Activated naive CD8-positive, alpha-beta T cell treated with anti-CD3 and anti-CD28 coated beads for 36 hours (primary cell): ENCODE results near the gene NANOS3. TPM values are rescaled to one million over a fixed set of nuclear protein-coding genes. Genes with fewer than 3 reads are reported as not detected.

Experiments used
- DNase-seq: peaks from one replicate; pipeline ENCODE4 v3.0.0; 2021
- H3K27ac Mint-ChIP-seq: one replicate; pipeline ENCODE4 v1.8.0; 2022; ENCODE audit warnings: mild to moderate bottlenecking, moderate library complexity, mixed read lengths
- H3K27me3 Mint-ChIP-seq: one replicate; pipeline ENCODE4 v1.8.0; 2022; ENCODE audit warnings: mild to moderate bottlenecking, mixed read lengths
- H3K36me3 Mint-ChIP-seq: one replicate; pipeline ENCODE4 v1.8.0; 2021; ENCODE audit warnings: mild to moderate bottlenecking, mixed read lengths
- H3K4me1 Mint-ChIP-seq: one replicate; pipeline ENCODE4 v1.8.0; 2021; ENCODE audit warnings: mixed read lengths
- H3K4me3 Mint-ChIP-seq: one replicate; pipeline ENCODE4 v1.8.0; 2022; ENCODE audit warnings: mild to moderate bottlenecking, moderate library complexity, mixed read lengths
- H3K9me3 Mint-ChIP-seq: one replicate; pipeline ENCODE4 v1.8.0; 2022; ENCODE audit warnings: mixed read lengths
- total RNA-seq, 2 experiments: library from RNA; stranded (reverse); gene quantifications; one replicate each; pipeline ENCODE4 v1.2.3, GENCODE V29; 2021

Gene NANOS3
- total RNA-seq, 2 experiments from 2014 or later = 0.70 to 0.80 TPM

DNA sequence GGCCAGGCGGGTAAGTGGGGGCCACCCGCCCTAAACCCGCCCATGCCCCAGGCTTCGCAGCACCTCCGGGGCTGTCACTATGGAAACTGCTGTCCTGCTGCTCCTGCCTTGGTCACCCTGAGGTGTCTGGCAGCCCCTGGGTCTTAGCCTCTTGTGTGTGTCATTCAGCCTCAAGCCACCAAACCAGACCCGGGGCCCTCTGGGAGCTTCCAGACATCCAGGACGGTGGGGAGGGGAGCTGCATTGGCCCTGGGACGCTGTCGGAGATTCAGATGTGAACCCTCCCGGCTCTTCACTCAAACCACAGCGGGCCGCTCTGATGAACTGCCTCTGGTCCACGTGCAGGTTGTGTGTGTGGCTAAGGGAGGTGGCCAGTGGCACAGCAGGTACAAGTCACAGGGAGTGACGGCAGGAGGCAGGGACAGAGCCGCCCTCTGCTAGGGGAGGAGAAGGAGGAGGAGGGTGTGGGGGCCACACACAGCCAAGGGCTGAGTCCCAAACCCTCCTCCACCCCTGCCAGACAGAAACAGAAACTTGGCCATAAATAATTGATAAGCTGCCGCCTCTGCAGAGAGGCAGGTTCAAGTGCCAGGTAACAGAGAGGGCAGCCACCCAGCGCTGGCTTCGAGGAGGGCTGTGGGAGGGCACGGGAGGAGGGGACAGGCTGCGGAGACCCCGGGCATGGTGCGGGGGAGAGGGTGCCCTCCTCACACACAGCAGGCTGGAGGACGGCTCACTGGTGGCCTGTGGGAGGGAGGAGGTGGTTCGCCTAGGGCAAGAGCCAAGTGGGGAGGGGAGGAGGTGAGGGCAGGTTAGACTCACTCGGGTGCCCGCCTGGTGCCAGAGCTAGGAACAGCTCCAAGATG is 8.0 kb downstream of the NANOS3 start:
- Mint-ChIP-seq H3K27ac (no peak overlapping the region), H3K27me3 (no peaks in the 10 kb centered on the region), H3K9me3 (no peaks in the 10 kb centered on the region), H3K36me3 (no peaks in the 10 kb centered on the region), H3K4me1 (peaks cover 27% of the 10 kb centered on the region), H3K4me3 (no peak overlapping the region)
- DNase-seq = no peak

GRCh38 chr19:13885826-13886365 is 9.0 kb downstream of the NANOS3 start:
- Mint-ChIP-seq H3K36me3 (no peaks in the 10 kb centered on the region), H3K27ac (no peak overlapping the region), H3K4me1 (peaks cover 20% of the 10 kb centered on the region), H3K9me3 (no peaks in the 10 kb centered on the region), H3K4me3 (no peak overlapping the region), H3K27me3 (no peaks in the 10 kb centered on the region)
- no peak for DNase-seq

DNA sequence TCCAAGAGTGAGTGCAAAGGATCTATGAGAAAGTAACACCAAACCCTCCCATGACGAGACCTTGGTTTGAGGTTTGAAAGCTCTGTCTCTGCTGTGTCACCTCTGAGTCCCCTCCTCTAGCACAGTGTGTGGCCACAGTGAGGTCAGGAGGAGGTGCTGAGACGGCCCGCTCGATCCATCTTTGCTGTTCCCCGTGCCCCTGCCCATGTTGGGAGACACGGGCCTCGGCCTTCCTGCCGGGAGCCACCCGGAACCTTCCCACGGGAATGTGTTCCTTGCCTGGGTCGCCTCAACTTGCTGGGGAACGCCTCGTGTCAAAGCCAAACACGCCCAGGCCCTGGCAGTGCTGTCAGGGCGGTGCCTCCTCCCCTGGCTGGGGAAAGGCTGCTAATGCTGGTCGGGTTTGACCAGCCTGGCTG is 10.1 kb downstream of the NANOS3 start:
- H3K4me1 Mint-ChIP-seq = peaks cover 9% of the 10 kb centered on the region
- H3K9me3 Mint-ChIP-seq = no peaks in the 10 kb centered on the region
- no peak overlapping the region for H3K27ac Mint-ChIP-seq
- no peak overlapping the region for H3K4me3 Mint-ChIP-seq
- no peak for DNase-seq
- no peaks in the 10 kb centered on the region for H3K36me3 Mint-ChIP-seq
- H3K27me3 Mint-ChIP-seq = no peaks in the 10 kb centered on the region

GRCh38 chr19:13887517-13887916 is 10.6 kb downstream of the NANOS3 start:
- Mint-ChIP-seq H3K9me3 (no peaks in the 10 kb centered on the region), H3K27me3 (no peaks in the 10 kb centered on the region), H3K36me3 (no peaks in the 10 kb centered on the region), H3K4me1 (peaks cover 4% of the 10 kb centered on the region), H3K27ac (no peak overlapping the region), H3K4me3 (no peak overlapping the region)
- DNase-seq = no peak

DNA sequence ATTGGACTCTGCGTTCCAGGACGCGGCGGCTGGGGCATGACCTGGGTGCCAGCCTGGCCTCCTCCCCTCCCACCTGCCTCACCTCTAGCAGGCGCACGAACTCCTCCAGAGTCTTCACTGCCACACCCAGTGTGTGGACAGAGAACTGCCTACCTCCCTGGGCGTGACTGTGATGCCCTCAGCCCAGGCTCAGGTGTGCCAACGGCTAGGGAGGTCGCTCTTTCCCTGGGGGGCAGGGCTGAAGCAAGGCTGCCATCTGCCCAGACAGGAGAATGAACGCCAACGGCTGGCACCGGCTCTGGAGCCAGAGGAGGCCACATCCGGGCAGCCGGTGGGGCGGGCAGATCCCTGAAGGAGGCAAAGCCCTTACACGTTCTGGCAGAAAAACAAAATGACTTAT is 11.3 kb downstream of the NANOS3 start:
- H3K9me3 Mint-ChIP-seq = no peaks in the 10 kb centered on the region
- no peak overlapping the region for H3K27ac Mint-ChIP-seq

DNA sequence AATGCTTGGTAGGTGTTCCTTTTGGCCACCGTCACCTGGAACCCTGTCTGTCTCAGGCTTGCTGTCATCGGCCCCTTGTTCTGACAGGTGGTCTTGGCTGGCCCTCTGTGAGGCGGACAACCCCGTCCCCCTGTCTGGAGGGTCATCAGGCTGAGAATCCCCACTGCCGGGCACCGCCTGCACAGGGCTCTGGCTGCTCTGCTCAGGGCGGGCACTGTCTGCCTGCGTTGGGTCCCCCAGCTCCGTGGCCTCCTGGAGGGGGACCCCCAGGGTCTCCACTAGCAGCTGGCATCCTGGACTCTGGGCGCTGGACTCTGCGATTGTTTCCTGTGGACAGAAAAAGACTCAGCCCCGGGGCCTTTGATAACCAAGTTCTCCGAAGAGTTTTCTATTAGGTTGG is 13.2 kb downstream of the NANOS3 start:
- no peak overlapping the region for H3K27ac Mint-ChIP-seq
- no peak overlapping the region for H3K4me3 Mint-ChIP-seq
- no peaks in the 10 kb centered on the region for H3K9me3 Mint-ChIP-seq
- H3K36me3 Mint-ChIP-seq = no peaks in the 10 kb centered on the region
- no peaks in the 10 kb centered on the region for H3K27me3 Mint-ChIP-seq
- no peak for DNase-seq
- H3K4me1 Mint-ChIP-seq = no peaks in the 10 kb centered on the region

More for the DNA sequence above, 11.3 kb downstream of the NANOS3 start:
- peaks cover 1% of the 10 kb centered on the region for H3K4me1 Mint-ChIP-seq
- no peak for DNase-seq
- no peak overlapping the region for H3K4me3 Mint-ChIP-seq
- H3K27me3 Mint-ChIP-seq = no peaks in the 10 kb centered on the region
- no peaks in the 10 kb centered on the region for H3K36me3 Mint-ChIP-seq

DNA sequence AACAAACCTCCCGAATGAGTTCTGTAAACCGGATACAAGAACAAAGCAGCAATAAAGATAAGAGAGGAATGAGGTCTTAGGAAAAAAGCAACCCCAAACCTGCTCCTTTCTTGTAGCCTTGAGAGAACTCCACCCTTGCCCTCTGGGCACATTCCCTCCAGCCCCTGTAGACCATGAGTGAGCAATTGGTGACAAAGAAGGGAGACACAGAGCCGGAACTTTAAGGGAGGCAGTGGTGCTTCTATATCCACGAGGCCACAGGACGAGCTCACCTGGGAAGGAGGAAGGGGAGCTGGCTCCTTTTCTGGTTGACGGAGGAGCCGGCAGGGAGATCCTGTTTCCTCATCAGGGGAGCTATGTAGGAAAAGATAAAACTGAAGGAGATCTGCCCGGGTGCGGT is 15.9 kb downstream of the NANOS3 start:
- H3K4me1 Mint-ChIP-seq = no peaks in the 10 kb centered on the region
- no peak overlapping the region for H3K27ac Mint-ChIP-seq
- H3K36me3 Mint-ChIP-seq = no peaks in the 10 kb centered on the region
- no peaks in the 10 kb centered on the region for H3K27me3 Mint-ChIP-seq
- DNase-seq = no peak
- H3K4me3 Mint-ChIP-seq = no peak overlapping the region
- no peaks in the 10 kb centered on the region for H3K9me3 Mint-ChIP-seq

GRCh38 chr19:13894552-13894951 is 17.6 kb downstream of the NANOS3 start:
- no peak for DNase-seq
- no peak overlapping the region for H3K27ac Mint-ChIP-seq
- no peak overlapping the region for H3K4me3 Mint-ChIP-seq
- H3K4me1 Mint-ChIP-seq = no peaks in the 10 kb centered on the region
- no peaks in the 10 kb centered on the region for H3K27me3 Mint-ChIP-seq
- no peaks in the 10 kb centered on the region for H3K36me3 Mint-ChIP-seq
- no peaks in the 10 kb centered on the region for H3K9me3 Mint-ChIP-seq

GRCh38 chr19:13896227-13896626 is 19.3 kb downstream of the NANOS3 start:
- no peak overlapping the region for H3K4me3 Mint-ChIP-seq
- no peak for DNase-seq
- no peaks in the 10 kb centered on the region for H3K4me1 Mint-ChIP-seq
- H3K27me3 Mint-ChIP-seq = no peaks in the 10 kb centered on the region
- H3K36me3 Mint-ChIP-seq = no peaks in the 10 kb centered on the region
- H3K27ac Mint-ChIP-seq = no peak overlapping the region
- no peaks in the 10 kb centered on the region for H3K9me3 Mint-ChIP-seq

DNA sequence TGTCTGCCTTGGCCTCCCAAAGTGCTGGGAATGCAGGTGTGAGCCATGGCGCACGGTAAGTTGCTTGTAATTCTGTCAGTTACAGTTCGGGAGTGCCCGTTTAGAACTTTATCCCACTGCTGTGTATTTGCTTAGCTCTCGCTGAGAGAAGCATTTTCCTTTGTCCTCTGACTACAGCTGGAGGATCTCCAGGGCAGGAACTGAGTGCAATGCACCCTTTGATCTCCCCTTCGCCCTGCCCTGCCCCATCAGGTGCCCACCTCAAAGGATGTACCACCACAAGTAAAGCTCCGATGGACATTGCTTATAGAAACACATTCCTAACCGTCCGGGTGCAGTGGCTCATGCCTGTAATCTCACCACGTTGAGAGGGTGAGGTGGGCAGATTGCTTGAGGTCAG is 22.5 kb downstream of the NANOS3 start:
- no peak overlapping the region for H3K27ac Mint-ChIP-seq
- no peak overlapping the region for H3K4me3 Mint-ChIP-seq
- no peak for DNase-seq
- H3K27me3 Mint-ChIP-seq = no peaks in the 10 kb centered on the region
- H3K36me3 Mint-ChIP-seq = no peaks in the 10 kb centered on the region
- H3K4me1 Mint-ChIP-seq = peaks cover 6% of the 10 kb centered on the region
- no peaks in the 10 kb centered on the region for H3K9me3 Mint-ChIP-seq

GRCh38 chr19:13899912-13900584 is 23.1 kb downstream of the NANOS3 start:
- Mint-ChIP-seq H3K27ac (no peak overlapping the region), H3K4me3 (no peak overlapping the region), H3K36me3 (no peaks in the 10 kb centered on the region), H3K9me3 (no peaks in the 10 kb centered on the region), H3K4me1 (peaks cover 7% of the 10 kb centered on the region), H3K27me3 (no peaks in the 10 kb centered on the region)
- DNase-seq = no peak

- DNase-seq = peak; percentile 26
- Mint-ChIP-seq H3K4me3 (no peak overlapping the region), H3K36me3 (peaks cover 3% of the 10 kb centered on the region), H3K27me3 (no peaks in the 10 kb centered on the region), H3K27ac (peak overlapping the region; percentile 42), H3K9me3 (peaks cover 3% of the 10 kb centered on the region), H3K4me1 (peaks cover 15% of the 10 kb centered on the region)
These were observed 26.1 kb downstream of the NANOS3 start for GRCh38 chr19:13902993-13903555.

DNA sequence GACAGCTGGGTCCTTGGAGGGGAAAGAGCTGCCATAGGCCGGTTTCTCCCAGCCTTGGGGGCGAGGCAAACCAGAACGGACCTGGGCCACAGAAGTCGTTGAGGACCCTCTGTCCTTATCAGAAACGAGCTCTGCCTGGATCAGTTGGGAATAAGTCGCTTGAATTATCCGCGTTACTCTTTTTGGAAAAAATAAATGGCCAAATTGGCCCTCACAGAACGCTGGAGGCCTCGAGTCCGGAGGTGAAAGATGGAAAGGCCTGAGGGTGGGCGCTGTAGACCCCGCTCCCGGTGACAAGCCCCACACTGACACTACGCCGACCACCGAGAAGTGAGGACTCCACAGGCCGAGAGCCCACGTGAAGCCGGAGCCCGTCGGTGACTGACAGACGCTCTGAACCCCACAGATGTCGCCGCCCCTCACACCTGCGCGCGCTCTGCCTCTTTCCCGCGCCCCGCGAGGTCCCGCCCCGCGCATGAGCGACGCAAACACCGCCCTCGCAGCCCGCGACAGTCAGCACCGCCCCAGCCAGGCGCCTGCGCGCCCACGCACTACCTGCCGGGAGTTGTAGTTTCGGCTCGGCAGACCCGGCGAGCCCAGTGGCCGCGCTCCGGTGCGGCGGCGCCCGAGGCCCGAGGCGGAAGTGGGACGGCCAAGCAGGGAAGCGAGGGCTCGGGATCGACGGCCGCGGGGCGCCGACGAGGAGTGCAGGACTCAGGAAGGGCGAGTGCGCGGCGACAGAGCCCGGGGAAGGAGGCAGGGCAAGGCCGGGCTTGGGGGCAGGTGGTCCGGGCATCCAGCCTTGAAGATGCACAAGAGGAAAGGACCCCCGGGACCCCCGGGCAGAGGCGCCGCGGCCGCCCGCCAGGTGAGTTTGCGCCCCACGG is 28.9 kb downstream of the NANOS3 start, which contains the start of the genes BRME1 and CC2D1A:
Gene BRME1, minus strand, starts transcription at position 484 of the 887 bp plus-strand sequence. CDS start 1,225 bp downstream, outside the sequence.
Gene CC2D1A, plus strand, starts transcription at position 568 of the 887 bp plus-strand sequence. Its CDS starts 241 bp downstream, at position 809.
- Mint-ChIP-seq H3K4me1 (peaks cover 15% of the 10 kb centered on the region), H3K9me3 (peaks cover 3% of the 10 kb centered on the region), H3K27me3 (no peaks in the 10 kb centered on the region), H3K36me3 (peaks cover 8% of the 10 kb centered on the region), H3K27ac (peak within 1 kb of the TSS; percentile 91), H3K4me3 (peak within 1 kb of the TSS; percentile 83)
- peak; percentile 98 for DNase-seq

GRCh38 chr19:13906521-13906904 is 29.6 kb downstream of the NANOS3 start:
- Mint-ChIP-seq H3K4me1 (peaks cover 15% of the 10 kb centered on the region), H3K9me3 (peaks cover 3% of the 10 kb centered on the region), H3K4me3 (peak overlapping the region; percentile 82), H3K36me3 (peaks cover 8% of the 10 kb centered on the region), H3K27ac (peak overlapping the region; percentile 58), H3K27me3 (no peaks in the 10 kb centered on the region)
- DNase-seq = peak; percentile 26
